Measurements from ENCODE around the gene TCEANC.
"Not testable (repeated sequence)": the region's sequence is repeated elsewhere in the genome, so short reads cannot be mapped to it uniquely, and the experiment has no call there.

Gene TCEANC

DNA sequence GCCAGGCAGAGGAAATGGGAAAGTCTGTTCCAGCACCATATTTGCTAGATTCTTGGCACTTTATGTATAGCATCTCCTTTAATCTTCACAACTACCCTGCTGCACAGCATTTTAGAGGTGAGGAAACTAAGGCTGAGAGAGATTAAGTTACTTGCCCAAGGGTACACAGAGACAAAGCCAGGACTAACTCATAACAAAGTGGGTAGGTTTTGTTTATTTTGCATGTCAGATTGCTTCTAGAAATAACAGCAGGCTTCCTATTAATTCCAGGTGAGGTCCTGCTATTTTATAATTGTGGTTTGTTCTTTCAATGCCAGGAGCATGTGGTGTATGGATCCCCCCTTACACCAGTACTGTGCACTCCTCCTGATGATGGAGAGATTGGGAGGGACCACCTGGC is 15.0 kb downstream of the TCEANC start:
- DNase-seq (ENCODE audit: low read depth): no peak
- TF ChIP-seq, protein P1, sequence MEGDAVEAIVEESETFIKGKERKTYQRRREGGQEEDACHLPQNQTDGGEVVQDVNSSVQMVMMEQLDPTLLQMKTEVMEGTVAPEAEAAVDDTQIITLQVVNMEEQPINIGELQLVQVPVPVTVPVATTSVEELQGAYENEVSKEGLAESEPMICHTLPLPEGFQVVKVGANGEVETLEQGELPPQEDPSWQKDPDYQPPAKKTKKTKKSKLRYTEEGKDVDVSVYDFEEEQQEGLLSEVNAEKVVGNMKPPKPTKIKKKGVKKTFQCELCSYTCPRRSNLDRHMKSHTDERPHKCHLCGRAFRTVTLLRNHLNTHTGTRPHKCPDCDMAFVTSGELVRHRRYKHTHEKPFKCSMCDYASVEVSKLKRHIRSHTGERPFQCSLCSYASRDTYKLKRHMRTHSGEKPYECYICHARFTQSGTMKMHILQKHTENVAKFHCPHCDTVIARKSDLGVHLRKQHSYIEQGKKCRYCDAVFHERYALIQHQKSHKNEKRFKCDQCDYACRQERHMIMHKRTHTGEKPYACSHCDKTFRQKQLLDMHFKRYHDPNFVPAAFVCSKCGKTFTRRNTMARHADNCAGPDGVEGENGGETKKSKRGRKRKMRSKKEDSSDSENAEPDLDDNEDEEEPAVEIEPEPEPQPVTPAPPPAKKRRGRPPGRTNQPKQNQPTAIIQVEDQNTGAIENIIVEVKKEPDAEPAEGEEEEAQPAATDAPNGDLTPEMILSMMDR (IDR thresholded peaks at IDR 0.05; ENCODE audit: control insufficient read depth, extremely low read depth, insufficient read depth): no peak
- no peak overlapping the region for H3K4me3 ChIP-seq (ENCODE audit: low read depth, low read length)

DNA sequence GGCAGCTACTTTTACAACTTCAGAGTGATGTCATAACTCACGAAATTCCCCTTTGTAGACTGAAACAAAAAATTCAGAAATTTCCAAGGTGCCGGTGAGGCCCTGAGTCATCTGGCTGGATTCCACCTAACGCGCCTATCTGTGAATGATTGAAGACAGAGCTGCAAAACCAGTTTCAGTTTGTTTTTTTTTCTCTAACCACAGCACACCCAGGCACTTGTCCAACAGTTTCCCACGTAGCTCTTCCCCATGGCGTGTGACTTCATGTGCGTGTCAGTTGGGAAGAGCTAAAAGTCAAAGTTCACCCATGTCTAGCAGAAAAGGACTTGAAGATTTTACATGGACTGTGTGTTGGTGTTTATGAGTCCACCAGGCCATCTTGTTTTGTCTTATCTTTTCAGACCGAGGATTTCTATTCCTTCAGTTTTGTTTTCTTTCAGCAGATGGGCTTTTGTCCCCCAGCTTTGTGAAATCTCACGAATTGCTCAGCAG is 16.4 kb downstream of the TCEANC start:
- no peak overlapping the region for H3K4me3 ChIP-seq (ENCODE audit: low read depth, low read length)
- DNase-seq (ENCODE audit: low read depth): peak; percentile 91

DNA sequence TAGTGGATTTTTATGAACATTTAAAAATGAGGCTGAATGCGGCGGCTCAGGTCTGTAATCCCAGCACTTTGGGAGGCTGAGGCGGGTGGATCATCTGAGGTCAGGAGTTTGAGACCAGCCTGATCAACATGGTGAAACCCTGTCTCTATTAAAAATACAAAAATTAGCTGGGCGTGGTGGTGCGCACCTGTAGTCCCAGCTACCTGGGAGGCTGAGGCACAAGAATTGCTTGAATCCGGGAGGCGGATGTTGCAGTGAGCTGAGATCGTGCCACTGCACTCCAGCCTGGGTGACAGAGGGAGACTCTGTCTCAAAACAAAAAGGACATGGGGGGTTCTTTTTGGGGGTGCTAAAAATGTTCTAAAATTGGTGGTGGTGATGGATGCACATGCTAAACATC is 16.8 kb downstream of the TCEANC start:
- H3K4me3 ChIP-seq (ENCODE audit: low read depth, low read length): not testable (repeated sequence)

More for the DNA sequence above, 16.4 kb downstream of the TCEANC start:
- TF ChIP-seq, protein P1 (IDR thresholded peaks at IDR 0.05; ENCODE audit: control insufficient read depth, extremely low read depth, insufficient read depth): no peak

DNA sequence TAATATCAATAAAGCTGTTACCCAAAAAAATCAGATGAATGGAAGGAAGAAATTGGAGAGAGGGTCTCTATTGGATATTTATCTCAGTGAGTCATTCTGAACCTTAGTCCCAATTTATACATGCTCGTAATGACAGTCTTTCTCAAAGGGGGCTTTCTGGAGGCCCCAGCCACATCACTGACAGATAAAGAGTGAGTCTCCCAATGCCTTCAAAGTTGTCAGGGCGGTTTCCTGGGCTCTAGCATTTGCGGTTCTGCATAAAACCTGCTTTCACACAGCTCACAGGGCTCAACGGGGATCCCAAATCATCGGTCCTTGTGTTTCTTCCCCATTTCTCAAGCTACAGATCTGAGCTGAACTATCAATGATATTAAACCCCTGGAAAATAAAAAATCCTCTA is 17.3 kb downstream of the TCEANC start:
- no peak overlapping the region for H3K4me3 ChIP-seq (ENCODE audit: low read depth, low read length)
- DNase-seq (ENCODE audit: low read depth): no peak
- TF ChIP-seq, protein P1 (IDR thresholded peaks at IDR 0.05; ENCODE audit: control insufficient read depth, extremely low read depth, insufficient read depth): no peak

More for the DNA sequence above, 16.8 kb downstream of the TCEANC start:
- not testable (repeated sequence) for DNase-seq (ENCODE audit: low read depth)

DNA sequence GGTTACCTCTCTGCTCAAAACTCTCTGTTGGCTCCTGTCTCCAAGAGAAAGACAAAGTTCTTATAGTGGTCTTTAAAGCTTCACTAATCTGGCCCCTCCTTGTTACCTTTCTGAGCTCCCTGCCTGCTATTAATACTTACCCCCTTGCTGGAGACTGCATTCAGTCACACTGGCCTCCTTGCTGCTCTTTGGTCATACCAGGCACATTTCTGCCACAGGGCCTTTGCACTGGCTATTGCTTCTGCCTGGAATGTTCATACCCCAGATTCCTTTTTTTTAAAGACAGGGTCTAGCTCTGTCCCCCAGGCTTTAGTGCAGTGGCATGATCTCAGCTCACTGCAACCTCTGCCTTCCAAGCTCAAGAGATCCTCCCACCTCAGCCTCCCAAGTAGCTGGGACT is 20.1 kb downstream of the TCEANC start:
- DNase-seq (ENCODE audit: low read depth): no peak
- H3K4me3 ChIP-seq (ENCODE audit: low read depth, low read length): no peak overlapping the region
- TF ChIP-seq, protein P1 (IDR thresholded peaks at IDR 0.05; ENCODE audit: control insufficient read depth, extremely low read depth, insufficient read depth): no peak

DNA sequence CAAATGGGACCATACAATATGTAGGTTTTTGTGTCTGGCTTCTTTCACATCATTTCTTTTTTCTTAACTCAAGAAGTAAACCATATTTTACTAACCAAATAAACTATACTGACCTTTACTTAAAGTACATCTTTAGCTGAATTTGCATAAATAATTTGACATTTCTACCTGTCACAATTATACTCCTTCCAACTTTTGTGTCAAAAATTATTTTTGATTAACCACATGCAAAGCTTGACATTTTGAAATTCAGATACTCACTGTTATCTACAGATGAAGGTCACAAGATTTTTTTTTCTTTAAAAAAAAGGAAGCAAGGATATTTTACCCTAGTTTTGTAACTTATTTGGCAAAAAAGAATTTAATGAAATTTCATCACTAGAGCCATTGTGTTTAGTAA is 23.9 kb downstream of the TCEANC start:
- DNase-seq (ENCODE audit: low read depth): no peak
- H3K4me3 ChIP-seq (ENCODE audit: low read depth, low read length): no peak overlapping the region
- TF ChIP-seq, protein P1 (IDR thresholded peaks at IDR 0.05; ENCODE audit: control insufficient read depth, extremely low read depth, insufficient read depth): no peak

DNA sequence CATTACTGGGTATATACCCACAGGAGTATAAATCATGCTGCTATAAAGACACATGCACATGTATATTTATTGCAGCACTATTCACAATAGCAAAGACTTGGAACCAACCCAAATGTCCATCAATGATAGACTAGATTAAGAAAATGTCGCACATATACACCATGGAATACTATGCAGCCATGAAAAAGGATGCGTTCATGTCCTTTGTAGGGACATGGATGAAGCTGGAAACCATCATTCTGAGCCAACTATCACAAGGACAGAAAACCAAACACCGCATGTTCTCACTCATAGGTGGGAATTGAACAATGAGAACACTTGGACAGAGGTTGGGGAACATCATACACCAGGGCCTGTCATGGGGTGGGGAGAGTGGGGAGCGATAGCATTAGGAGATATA is 26.8 kb downstream of the TCEANC start:
- not testable (repeated sequence) for DNase-seq (ENCODE audit: low read depth)

DNA sequence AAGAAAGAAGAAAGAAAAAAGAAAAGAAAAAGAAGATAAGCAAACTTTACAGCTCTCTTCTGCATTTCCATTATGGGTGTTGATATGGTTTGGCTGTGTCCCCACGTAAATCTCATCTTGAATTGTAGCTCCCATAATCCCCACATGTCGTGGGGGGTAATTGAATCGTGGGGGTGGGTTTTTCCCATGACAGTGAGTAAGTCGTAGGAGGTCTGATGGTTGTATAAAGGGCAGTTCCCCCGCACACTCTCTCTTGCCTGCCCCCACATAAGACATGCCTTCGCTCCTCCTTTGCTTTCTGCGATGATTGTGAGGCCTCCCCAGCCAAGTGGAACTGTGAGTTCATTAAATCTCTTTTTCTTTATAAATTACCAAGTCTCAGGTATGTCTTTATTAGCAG is 28.7 kb downstream of the TCEANC start:
- DNase-seq (ENCODE audit: low read depth): no peak
- H3K4me3 ChIP-seq (ENCODE audit: low read depth, low read length): no peak overlapping the region
- TF ChIP-seq, protein P1 (IDR thresholded peaks at IDR 0.05; ENCODE audit: control insufficient read depth, extremely low read depth, insufficient read depth): no peak

More for the DNA sequence above, 26.8 kb downstream of the TCEANC start:
- not testable (repeated sequence) for H3K4me3 ChIP-seq (ENCODE audit: low read depth, low read length)

All from LNCaP clone FGC (cell line).